Sigmoid colon (tissue), 7 donors: ENCODE data around the gene TDRD7. TPM values are rescaled to one million over a fixed set of nuclear protein-coding genes. Genes with fewer than 3 reads are reported as not detected.

Source experiments
- DNase-seq: peaks from one replicate; pipeline ENCODE4 v3.0.0-alpha.2; 2019
- H3K27ac ChIP-seq, 4 donors: fragments of 200-600 bp; sonication (generic); one replicate each; pipeline ENCODE4 v1.5.1; 2016 to 2019; ENCODE audit warnings: mild to moderate bottlenecking in 1 of 4
- H3K27me3 ChIP-seq, 3 donors: fragments of 200-600 bp; sonication (generic); one replicate each; pipeline ENCODE4 v1.5.1; 2019; ENCODE audit warnings: mild to moderate bottlenecking in 1 of 3
- H3K36me3 ChIP-seq, 4 donors: fragments of 200-600 bp; sonication (generic); one replicate each; pipeline ENCODE4 v1.5.1; 2016 to 2019
- H3K4me1 ChIP-seq, 4 donors: fragments of 200-600 bp; sonication (generic); one replicate each; pipeline ENCODE4 v1.5.1; 2017 to 2019
- H3K4me3 ChIP-seq, 4 donors: fragments of 200-600 bp; sonication (generic); one replicate each; pipeline ENCODE4 v1.5.1; 2017 to 2019; ENCODE audit warnings: mild to moderate bottlenecking in 2 of 4, moderate library complexity in 1 of 4
- H3K9me3 ChIP-seq, 4 donors: fragments of 200-600 bp in 3 of 4; sonication (generic) in 3 of 4; one replicate each; pipeline versions ENCODE4 v1.5.1 to v1.6.1; 2013 to 2019
- EP300 ChIP-seq, 4 donors: sonication (generic); formaldehyde crosslinking; IDR thresholded peaks; one replicate each; pipeline ENCODE4 v1.6.1; 2017; ENCODE audit warnings: antibody characterized with exemption in 4 of 4
- POLR2A ChIP-seq, 2 donors: fragments of 450-650 bp; IDR thresholded peaks; one replicate each; pipeline ENCODE4 v1.6.1; 2016; ENCODE audit warnings: antibody characterized with exemption in 2 of 2, mild to moderate bottlenecking in 2 of 2, moderate library complexity in 2 of 2
- POLR2AphosphoS5 ChIP-seq, 4 donors: sonication (generic); formaldehyde crosslinking; IDR thresholded peaks; one replicate each; pipeline ENCODE4 v1.6.1; 2017; ENCODE audit warnings: antibody characterized with exemption in 4 of 4
- WGBS, 2 donors: extraction: QIAGEN DNeasy Blood & Tissue Kit; methylation state at CpG; one replicate each; pipeline ENCODE4 v1.1.7; 2013; 5-methylcytosine and 5-hydroxymethylcytosine counted together
- intact Hi-C: fragments of 100-400 bp; cut with DNase I; formaldehyde crosslinking; loops from one replicate; pipeline ENCODE4 v1.15.1; 2023
- polyA plus RNA-seq, 3 donors: library from polyadenylated mRNA; stranded (reverse); fragments of 200-250 nt; gene quantifications; one replicate each; pipeline ENCODE4 v1.2.3, GENCODE V29; 2013
- total RNA-seq, 4 donors: library from RNA; depleted of rRNA; stranded (reverse); fragments of >200 nt; gene quantifications; one replicate each; pipeline ENCODE4 v1.1.0, GENCODE V29; 2016
- TF ChIP-seq, protein P1 (sequence below), 4 experiments: fragments of 450-650 bp in 3 of 4; fragments of 200-600 bp in 1 of 4; IDR thresholded peaks; one replicate each; pipeline ENCODE4 v1.5.1; 2016 to 2019; ENCODE audit warnings: antibody characterized with exemption in 4 of 4, mild to moderate bottlenecking in 3 of 4, moderate library complexity in 2 of 4
- donor health status: healthy with polysubstance abuse.
- donor health status: Bipolar disorder and iron deficiency.
- donor health status: healthy.

The TDRD7 gene
- total and polyA plus RNA-seq, 7 donors: 10.5 to 25.7 (median 17.5) TPM

DNA sequence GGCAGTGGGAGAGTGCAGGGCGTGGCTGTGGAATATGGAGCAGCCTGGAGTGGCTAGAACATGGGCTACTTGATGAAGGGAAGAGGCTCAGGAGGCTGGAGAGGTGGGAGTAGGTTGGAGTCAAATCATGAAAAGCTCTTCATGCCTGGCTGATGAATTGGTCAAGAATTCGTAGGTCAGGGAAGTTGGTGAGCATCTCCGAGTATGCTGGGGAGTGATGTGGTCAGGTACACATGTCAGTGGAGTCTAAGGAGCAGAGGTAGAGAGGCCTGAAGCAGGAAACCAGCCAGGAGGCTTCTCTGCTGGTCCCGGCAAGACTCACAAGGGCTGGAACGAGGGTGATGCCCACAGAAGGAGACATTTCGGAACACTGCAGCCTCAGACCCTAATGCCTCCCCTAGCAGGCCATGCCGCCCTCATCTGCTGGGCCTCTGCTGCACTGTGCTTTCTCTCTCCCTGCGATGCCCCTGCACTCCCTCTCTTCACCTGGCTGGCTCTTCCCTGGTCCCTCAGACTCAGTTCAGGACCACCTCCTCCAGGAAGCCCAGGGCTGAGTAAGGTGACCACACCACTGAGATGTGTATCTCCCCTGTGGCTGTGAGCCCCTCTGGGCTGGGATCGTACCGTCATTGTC is 123.2 kb downstream of the TDRD7 start:
- H3K9me3 ChIP-seq: no peaks in the 10 kb centered on the region
- peak overlapping the region in 2 of 4 donors; percentile 60 to 65 for H3K27ac ChIP-seq
- peaks cover 0 to 13% (median 0%) of the 10 kb centered on the region in 4 donors for H3K36me3 ChIP-seq
- H3K4me3 ChIP-seq: no peak overlapping the region
- DNase-seq: peak; percentile 41
- peaks cover 0 to 60% (median 50%) of the 10 kb centered on the region in 4 donors for H3K4me1 ChIP-seq
- intact Hi-C loops: loop anchor here (5.0 kb wide), 1 partner anchor 57 kb away; no protein-coding TSS in a partner anchor
- no peak for TF ChIP-seq POLR2A (IDR thresholded peaks at IDR 0.05)
- TF ChIP-seq POLR2AphosphoS5 (IDR thresholded peaks at IDR 0.05): no peak
- TF ChIP-seq, protein P1, sequence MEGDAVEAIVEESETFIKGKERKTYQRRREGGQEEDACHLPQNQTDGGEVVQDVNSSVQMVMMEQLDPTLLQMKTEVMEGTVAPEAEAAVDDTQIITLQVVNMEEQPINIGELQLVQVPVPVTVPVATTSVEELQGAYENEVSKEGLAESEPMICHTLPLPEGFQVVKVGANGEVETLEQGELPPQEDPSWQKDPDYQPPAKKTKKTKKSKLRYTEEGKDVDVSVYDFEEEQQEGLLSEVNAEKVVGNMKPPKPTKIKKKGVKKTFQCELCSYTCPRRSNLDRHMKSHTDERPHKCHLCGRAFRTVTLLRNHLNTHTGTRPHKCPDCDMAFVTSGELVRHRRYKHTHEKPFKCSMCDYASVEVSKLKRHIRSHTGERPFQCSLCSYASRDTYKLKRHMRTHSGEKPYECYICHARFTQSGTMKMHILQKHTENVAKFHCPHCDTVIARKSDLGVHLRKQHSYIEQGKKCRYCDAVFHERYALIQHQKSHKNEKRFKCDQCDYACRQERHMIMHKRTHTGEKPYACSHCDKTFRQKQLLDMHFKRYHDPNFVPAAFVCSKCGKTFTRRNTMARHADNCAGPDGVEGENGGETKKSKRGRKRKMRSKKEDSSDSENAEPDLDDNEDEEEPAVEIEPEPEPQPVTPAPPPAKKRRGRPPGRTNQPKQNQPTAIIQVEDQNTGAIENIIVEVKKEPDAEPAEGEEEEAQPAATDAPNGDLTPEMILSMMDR (IDR thresholded peaks at IDR 0.05): no peak
- TF ChIP-seq EP300 (IDR thresholded peaks at IDR 0.05): no peak
- 93 to 95% methylated on average over 10 of the region's 10 CpGs for WGBS, 2 donors
- H3K27me3 ChIP-seq: no peaks in the 10 kb centered on the region

- H3K9me3 ChIP-seq: no peaks in the 10 kb centered on the region
- 87 to 92% methylated on average over 5 of the region's 5 CpGs for WGBS, 2 donors
- no peaks in the 10 kb centered on the region for H3K27me3 ChIP-seq
- H3K27ac ChIP-seq: peak overlapping the region; percentile 9 to 65 (median 50)
- no peak for TF ChIP-seq POLR2AphosphoS5 (IDR thresholded peaks at IDR 0.05)
- no peak for TF ChIP-seq EP300 (IDR thresholded peaks at IDR 0.05)
- TF ChIP-seq, protein P1 (IDR thresholded peaks at IDR 0.05): no peak
- no peak for TF ChIP-seq POLR2A (IDR thresholded peaks at IDR 0.05)
- peaks cover 0 to 57% (median 46%) of the 10 kb centered on the region in 4 donors for H3K4me1 ChIP-seq
- H3K36me3 ChIP-seq: peaks cover 0 to 17% (median 0%) of the 10 kb centered on the region in 4 donors
- H3K4me3 ChIP-seq: no peak overlapping the region
- DNase-seq: no peak
- intact Hi-C loops: no loop called here
Observed at GRCh38 chr9:97535771-97536170, 123.9 kb downstream of the TDRD7 start.

DNA sequence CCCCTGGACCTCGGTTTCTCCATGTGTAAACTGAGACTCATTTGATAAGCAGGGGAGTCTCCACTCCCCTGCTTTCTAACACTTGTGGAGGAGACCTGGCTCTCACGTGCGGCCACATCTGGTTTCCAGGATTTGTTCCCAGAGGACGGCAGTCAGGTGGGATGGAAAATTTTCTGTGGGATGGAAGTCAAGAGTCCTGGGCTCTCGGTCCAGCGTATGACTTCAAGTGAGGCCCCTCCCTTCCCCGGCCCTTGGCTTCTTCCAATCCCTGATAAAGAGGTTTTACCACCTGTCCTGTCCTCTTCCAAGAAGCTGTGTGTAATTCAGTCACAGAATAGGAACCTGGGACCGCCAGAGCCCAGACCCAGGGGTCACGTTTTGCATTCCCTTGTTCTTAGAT is 124.6 kb downstream of the TDRD7 start:
- 88 to 89% methylated on average over 9 of the region's 9 CpGs for WGBS, 2 donors
- Histone ChIP-seq H3K27me3 (no peaks in the 10 kb centered on the region), H3K9me3 (no peaks in the 10 kb centered on the region), H3K4me3 (no peak overlapping the region), H3K27ac (peak overlapping the region; percentile 9 to 65 (median 50)), H3K4me1 (peaks cover 0 to 50% (median 39%) of the 10 kb centered on the region in 4 donors), H3K36me3 (peaks cover 0 to 17% (median 0%) of the 10 kb centered on the region in 4 donors)
- no peak for TF ChIP-seq EP300 (IDR thresholded peaks at IDR 0.05)
- TF ChIP-seq, protein P1 (IDR thresholded peaks at IDR 0.05): no peak
- TF ChIP-seq POLR2A (IDR thresholded peaks at IDR 0.05): no peak
- no peak for TF ChIP-seq POLR2AphosphoS5 (IDR thresholded peaks at IDR 0.05)
- intact Hi-C loops: no loop called here
- peak; percentile 71 for DNase-seq

DNA sequence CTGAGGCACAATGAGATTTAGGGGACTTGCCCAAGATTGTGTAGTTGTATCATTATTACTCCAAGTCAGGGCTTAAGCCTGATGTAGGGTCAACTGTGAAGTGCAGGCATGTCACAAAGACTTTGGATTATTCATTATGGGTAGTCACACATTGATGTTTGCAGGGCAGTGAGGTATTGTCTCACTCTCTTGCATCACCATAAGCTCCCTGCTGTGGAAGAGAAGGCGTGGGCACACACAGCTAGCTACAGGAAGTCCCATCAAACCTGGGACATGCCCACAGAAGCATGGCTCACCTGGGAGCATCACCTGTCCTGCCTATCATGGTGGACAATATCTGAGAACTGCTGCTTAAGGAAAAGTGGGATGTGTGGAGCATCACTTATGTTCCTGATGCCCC is 131.7 kb downstream of the TDRD7 start:
- TF ChIP-seq, protein P1 (IDR thresholded peaks at IDR 0.05): no peak
- TF ChIP-seq EP300 (IDR thresholded peaks at IDR 0.05) (no peak), POLR2AphosphoS5 (IDR thresholded peaks at IDR 0.05) (no peak), POLR2A (IDR thresholded peaks at IDR 0.05) (no peak)
- intact Hi-C loops: no loop called here
- Histone ChIP-seq H3K36me3 (peaks cover 0 to 27% (median 0%) of the 10 kb centered on the region in 4 donors), H3K27me3 (no peaks in the 10 kb centered on the region), H3K27ac (no peak overlapping the region), H3K9me3 (no peaks in the 10 kb centered on the region), H3K4me1 (peaks cover 0 to 12% (median 9%) of the 10 kb centered on the region in 4 donors), H3K4me3 (no peak overlapping the region)
- no peak for DNase-seq
- WGBS, 2 donors: 80 to 88% methylated on average over 1 of the region's 1 CpG
